Measurements from ENCODE around the gene NOL7. TPM values are rescaled to one million over a fixed set of nuclear protein-coding genes. Genes with fewer than 3 reads are reported as not detected.

The NOL7 gene
- total RNA-seq, 4 donors from 2014 or later, result 49.4 to 64.7 (median 55.7) TPM

GRCh38 chr6:13572951-13573654, 42.0 kb upstream of the NOL7 start:
- H3K36me3 ChIP-seq, result no peaks in the 10 kb centered on the region
- H3K27ac ChIP-seq, result peak overlapping the region; percentile 88 to 94
- no peaks in the 10 kb centered on the region for H3K9me3 ChIP-seq
- no peak overlapping the region for H3K4me3 ChIP-seq
- DNase-seq, result no peak
- intact Hi-C loops (cut with DNase I; ENCODE audit: low total_unique reads), result no loop called here
- TF ChIP-seq POLR2A (IDR thresholded peaks at IDR 0.05), result no peak
- TF ChIP-seq CTCF (IDR thresholded peaks at IDR 0.05), result no peak
- no peaks in the 10 kb centered on the region for H3K27me3 ChIP-seq
- no peaks in the 10 kb centered on the region for H3K4me1 ChIP-seq

GRCh38 chr6:13573669-13574110, 41.4 kb upstream of the NOL7 start:
- H3K27ac ChIP-seq, result peak overlapping the region; percentile 88 to 94
- H3K36me3 ChIP-seq, result no peaks in the 10 kb centered on the region
- H3K27me3 ChIP-seq, result no peaks in the 10 kb centered on the region
- H3K4me3 ChIP-seq, result peak overlapping the region; percentile 62 to 65
- intact Hi-C loops (cut with DNase I; ENCODE audit: low total_unique reads), result no loop called here
- TF ChIP-seq CTCF (IDR thresholded peaks at IDR 0.05) (no peak), POLR2A (IDR thresholded peaks at IDR 0.05) (no peak)
- peak; percentile 28 for DNase-seq
- H3K9me3 ChIP-seq, result no peaks in the 10 kb centered on the region
- H3K4me1 ChIP-seq, result no peaks in the 10 kb centered on the region

GRCh38 chr6:13574149-13574570, 41.0 kb upstream of the NOL7 start:
- intact Hi-C loops (cut with DNase I; ENCODE audit: low total_unique reads), result no loop called here
- H3K4me3 ChIP-seq, result peak overlapping the region; percentile 62 to 65
- H3K4me1 ChIP-seq, result no peaks in the 10 kb centered on the region
- H3K36me3 ChIP-seq, result no peaks in the 10 kb centered on the region
- TF ChIP-seq POLR2A (IDR thresholded peaks at IDR 0.05), result no peak
- TF ChIP-seq CTCF (IDR thresholded peaks at IDR 0.05), result peak; percentile 50 to 81 (median 68)
- H3K27me3 ChIP-seq, result no peaks in the 10 kb centered on the region
- peak; percentile 86 to 92 for DNase-seq
- H3K27ac ChIP-seq, result peak overlapping the region; percentile 88 to 94
- H3K9me3 ChIP-seq, result no peaks in the 10 kb centered on the region

- DNase-seq, result peak; percentile 68
- intact Hi-C loops (cut with DNase I; ENCODE audit: low total_unique reads), result no loop called here
- no peaks in the 10 kb centered on the region for H3K36me3 ChIP-seq
- peak within 1 kb of the TSS; percentile 62 to 65 for H3K4me3 ChIP-seq
- H3K9me3 ChIP-seq, result no peaks in the 10 kb centered on the region
- H3K27ac ChIP-seq, result peak within 1 kb of the TSS; percentile 88 to 94
- TF ChIP-seq POLR2A (IDR thresholded peaks at IDR 0.05) (peak; percentile 52 to 84), CTCF (IDR thresholded peaks at IDR 0.05) (peak in 1 of 4 experiments; percentile 46)
- no peaks in the 10 kb centered on the region for H3K4me1 ChIP-seq
- H3K27me3 ChIP-seq, result no peaks in the 10 kb centered on the region
Measured at GRCh38 chr6:13574571-13575376, 40.4 kb upstream of the NOL7 start, which contains the start of gene SIRT5. SIRT5 (plus strand) TSS chr6:13574601; CDS start chr6:13584111, 9,510 bp downstream.

GRCh38 chr6:13575377-13575775, 39.8 kb upstream of the NOL7 start:
- H3K36me3 ChIP-seq, result no peaks in the 10 kb centered on the region
- TF ChIP-seq POLR2A (IDR thresholded peaks at IDR 0.05) (no peak), CTCF (IDR thresholded peaks at IDR 0.05) (peak in 3 of 4 experiments; percentile 58 to 63 (median 62))
- H3K4me3 ChIP-seq, result peak overlapping the region; percentile 62 to 65
- peak overlapping the region; percentile 88 to 94 for H3K27ac ChIP-seq
- H3K9me3 ChIP-seq, result no peaks in the 10 kb centered on the region
- no peaks in the 10 kb centered on the region for H3K27me3 ChIP-seq
- H3K4me1 ChIP-seq, result no peaks in the 10 kb centered on the region
- DNase-seq, result no peak
- intact Hi-C loops (cut with DNase I; ENCODE audit: low total_unique reads), result no loop called here

Measured in uterus (tissue), 4 donors.